IPS-20b (cell line): ENCODE measurements around the gene SSBP3.
"Not testable (repeated sequence)": the region's sequence is repeated elsewhere in the genome, so short reads cannot be mapped to it uniquely, and the experiment has no call there.

ENCODE experiments used
- H3K27ac ChIP-seq: one replicate; pipeline ENCODE4 v1.5.1; 2013; ENCODE audit warnings: low read length
- H3K27me3 ChIP-seq: 2 replicates; pipeline ENCODE4 v1.6.1; 2013; ENCODE audit warnings: mild to moderate bottlenecking, low read length, inconsistent platforms; ENCODE audit not compliant: insufficient read depth
- H3K36me3 ChIP-seq: 2 replicates; pipeline ENCODE4 v1.6.1; 2013; ENCODE audit warnings: low read depth, mild to moderate bottlenecking, inconsistent platforms, low read length, moderate library complexity; ENCODE audit not compliant: insufficient read depth
- H3K4me1 ChIP-seq: 2 replicates; pipeline ENCODE4 v1.6.1; 2013; ENCODE audit warnings: mild to moderate bottlenecking, control low read depth, inconsistent platforms, low read length, moderate library complexity; ENCODE audit not compliant: insufficient read depth
- H3K4me3 ChIP-seq: 2 replicates; pipeline ENCODE4 v1.5.1; 2013; ENCODE audit warnings: mild to moderate bottlenecking, low read length, inconsistent platforms
- H3K9ac ChIP-seq: 2 replicates; pipeline ENCODE4 v1.6.1; 2013; ENCODE audit warnings: low read depth, mild to moderate bottlenecking, inconsistent platforms, low read length, moderate library complexity
- H3K9me3 ChIP-seq: 2 replicates; pipeline ENCODE4 v1.6.1; 2013; ENCODE audit warnings: mild to moderate bottlenecking, low read depth, low read length, inconsistent platforms; ENCODE audit not compliant: insufficient read depth

The SSBP3 gene

DNA sequence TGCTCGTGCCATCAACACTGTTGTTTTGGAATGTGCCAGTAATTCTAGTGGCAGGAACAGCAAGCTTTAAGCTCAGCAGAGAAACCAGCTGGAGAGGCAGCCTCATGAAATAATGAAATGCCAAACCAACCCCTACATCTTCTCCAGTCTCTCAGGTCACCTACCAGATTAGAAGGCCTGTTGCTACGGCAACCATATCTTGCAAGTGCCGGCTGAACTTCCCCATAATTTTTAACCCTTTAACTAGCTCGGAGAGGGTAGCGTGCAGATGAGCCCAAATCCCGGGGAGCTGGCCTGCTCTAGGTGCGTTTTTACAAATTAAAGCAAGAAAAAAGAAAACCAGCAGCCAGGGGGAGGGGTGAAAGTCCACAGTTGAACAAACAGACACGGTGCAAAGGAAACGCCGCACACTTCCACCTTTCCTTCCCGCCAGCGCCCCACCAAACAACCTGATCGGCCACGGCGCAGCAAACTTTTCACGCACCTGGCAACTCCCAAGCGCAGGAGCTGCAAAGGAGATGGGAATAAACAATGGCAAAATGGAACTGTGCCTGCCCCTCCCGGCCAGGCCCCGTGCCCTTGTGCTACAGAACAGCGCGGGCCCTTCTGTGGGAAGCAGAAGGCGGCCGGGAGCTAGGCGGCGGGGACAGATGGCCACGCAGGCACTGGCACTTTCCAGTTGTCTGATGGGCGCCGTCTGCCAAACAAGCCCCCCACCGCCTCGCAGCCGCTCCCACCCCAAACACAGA, 50.1 kb downstream of the SSBP3 start:
- Histone ChIP-seq H3K4me3 (no peak overlapping the region), H3K4me1 (peaks cover 54% of the 10 kb centered on the region), H3K9ac (no peak overlapping the region), H3K27ac (peak overlapping the region; percentile 22), H3K36me3 (peaks cover 22% of the 10 kb centered on the region), H3K27me3 (no peaks in the 10 kb centered on the region), H3K9me3 (no peaks in the 10 kb centered on the region)

- no peaks in the 10 kb centered on the region for H3K27me3 ChIP-seq
- peaks cover 22% of the 10 kb centered on the region for H3K36me3 ChIP-seq
Observed at GRCh38 chr1:54354899-54355298, 51.3 kb downstream of the SSBP3 start.

DNA sequence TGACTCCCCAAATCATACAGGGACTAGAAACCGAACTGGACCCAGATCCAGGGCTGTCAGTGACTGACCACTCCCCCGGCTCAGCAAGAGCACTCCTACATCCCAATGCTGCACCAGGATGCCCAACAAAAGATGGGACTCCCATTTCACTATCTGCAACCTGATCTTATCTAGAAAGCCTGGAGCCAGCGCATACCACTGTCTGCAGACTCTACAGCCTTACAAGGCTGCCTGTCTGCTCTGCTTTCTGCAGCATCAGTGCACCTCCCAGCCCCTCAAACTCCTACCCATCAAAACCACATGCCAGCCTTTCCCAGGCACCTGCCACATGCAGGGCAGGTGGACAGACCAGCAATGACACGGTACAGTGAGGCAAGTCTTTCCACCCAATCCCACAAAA, 52.2 kb downstream of the SSBP3 start:
- H3K36me3 ChIP-seq, result peaks cover 14% of the 10 kb centered on the region
- H3K27ac ChIP-seq, result no peak overlapping the region
- peaks cover 60% of the 10 kb centered on the region for H3K4me1 ChIP-seq
- no peak overlapping the region; the same call in 1 of the 2 replicates for H3K9ac ChIP-seq
- no peaks in the 10 kb centered on the region for H3K9me3 ChIP-seq
- no peaks in the 10 kb centered on the region for H3K27me3 ChIP-seq
- H3K4me3 ChIP-seq, result no peak overlapping the region

More at GRCh38 chr1:54354899-54355298, 51.3 kb downstream of the SSBP3 start:
- Histone ChIP-seq H3K4me1 (peaks cover 62% of the 10 kb centered on the region), H3K9me3 (no peaks in the 10 kb centered on the region), H3K27ac (no peak overlapping the region), H3K4me3 (no peak overlapping the region), H3K9ac (no peak overlapping the region)

DNA sequence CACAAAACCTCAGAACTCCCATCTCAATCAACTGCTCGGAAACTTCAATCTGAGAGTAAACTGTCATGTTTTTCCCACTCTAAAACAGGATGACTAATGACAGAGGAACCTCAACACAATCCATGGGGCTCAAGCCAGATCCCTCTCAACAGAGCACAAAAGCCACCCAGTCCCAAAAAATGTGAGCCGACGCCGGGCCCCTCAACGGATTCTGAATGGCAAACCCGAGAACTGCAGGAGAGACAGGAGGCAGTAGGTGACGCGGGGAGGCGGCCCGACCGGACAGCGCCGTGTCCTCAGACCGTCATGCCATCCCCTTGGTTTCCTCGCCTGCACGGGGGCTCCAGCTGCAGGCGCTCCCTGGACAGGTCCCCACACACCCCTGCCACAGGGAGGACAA, 53.4 kb downstream of the SSBP3 start:
- Histone ChIP-seq H3K36me3 (peaks cover 2% of the 10 kb centered on the region), H3K4me1 (peaks cover 60% of the 10 kb centered on the region), H3K27ac (peak overlapping the region; percentile 19)

GRCh38 chr1:54350360-54350759, 55.8 kb downstream of the SSBP3 start:
- no peaks in the 10 kb centered on the region for H3K9me3 ChIP-seq
- no peak overlapping the region for H3K27ac ChIP-seq
- H3K4me3 ChIP-seq, result 0 out of 2 replicates have a peak overlapping the region, but pooled peaks have one; percentile 7
- H3K4me1 ChIP-seq, result peaks cover 50% of the 10 kb centered on the region
- H3K9ac ChIP-seq, result no peak overlapping the region
- no peaks in the 10 kb centered on the region; the same call in 1 of the 2 replicates for H3K36me3 ChIP-seq
- H3K27me3 ChIP-seq, result no peaks in the 10 kb centered on the region

More for the DNA sequence above, 53.4 kb downstream of the SSBP3 start:
- H3K4me3 ChIP-seq, result no peak overlapping the region
- no peaks in the 10 kb centered on the region for H3K27me3 ChIP-seq
- no peaks in the 10 kb centered on the region for H3K9me3 ChIP-seq
- no peak overlapping the region for H3K9ac ChIP-seq

GRCh38 chr1:54348700-54349021, 57.5 kb downstream of the SSBP3 start:
- Histone ChIP-seq H3K4me3 (no peak overlapping the region), H3K27ac (no peak overlapping the region), H3K9me3 (no peaks in the 10 kb centered on the region), H3K27me3 (no peaks in the 10 kb centered on the region), H3K4me1 (peaks cover 42% of the 10 kb centered on the region), H3K9ac (no peak overlapping the region), H3K36me3 (peaks cover 12% of the 10 kb centered on the region)

- no peaks in the 10 kb centered on the region for H3K9me3 ChIP-seq
Observed at GRCh38 chr1:54347955-54348699, 58.1 kb downstream of the SSBP3 start.

DNA sequence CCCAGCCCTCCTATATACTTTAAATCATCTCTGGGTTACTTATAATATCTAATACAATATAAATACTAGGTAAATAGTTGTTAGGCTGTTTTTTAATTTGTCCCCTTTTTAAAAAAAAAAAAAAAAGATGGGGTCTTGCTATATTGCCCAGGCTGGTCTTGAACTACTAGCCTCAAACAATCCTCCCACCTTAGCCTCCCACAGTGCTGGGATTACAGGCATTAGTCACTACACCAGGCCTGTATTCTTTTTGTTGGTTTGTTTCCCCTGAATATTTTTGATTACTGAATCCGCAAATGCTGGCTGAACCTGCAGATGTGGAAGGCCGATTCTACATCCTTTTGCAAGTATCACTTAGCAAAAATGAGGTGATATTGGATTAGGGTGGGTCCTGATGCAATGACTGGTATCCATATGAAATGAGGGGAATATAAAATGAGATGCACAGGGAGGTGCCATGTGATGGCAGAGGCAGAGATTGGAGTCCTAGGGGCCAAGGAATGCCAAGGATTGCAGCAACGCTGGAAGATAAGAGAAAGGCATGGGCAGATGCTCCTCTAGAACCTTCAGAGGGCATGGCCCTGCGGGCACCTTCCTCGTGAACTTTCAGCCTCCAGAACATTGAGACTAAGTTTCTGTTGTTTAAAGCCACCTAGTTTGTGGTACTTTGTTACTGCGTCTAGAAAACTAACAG, 58.8 kb downstream of the SSBP3 start:
- Histone ChIP-seq H3K4me3 (no peak overlapping the region), H3K36me3 (peaks cover 16% of the 10 kb centered on the region)

More at GRCh38 chr1:54347955-54348699, 58.1 kb downstream of the SSBP3 start:
- Histone ChIP-seq H3K9ac (no peak overlapping the region), H3K27ac (no peak overlapping the region), H3K4me3 (no peak overlapping the region), H3K36me3 (peaks cover 15% of the 10 kb centered on the region), H3K27me3 (no peaks in the 10 kb centered on the region), H3K4me1 (peaks cover 38% of the 10 kb centered on the region)

GRCh38 chr1:54345548-54345947, 60.6 kb downstream of the SSBP3 start:
- not testable (repeated sequence) for H3K9me3 ChIP-seq, H3K27me3 ChIP-seq, H3K27ac ChIP-seq, H3K4me3 ChIP-seq, H3K9ac ChIP-seq
- peaks cover 22% of the 10 kb centered on the region for H3K36me3 ChIP-seq
- H3K4me1 ChIP-seq, result peaks cover 44% of the 10 kb centered on the region

More for the DNA sequence above, 58.8 kb downstream of the SSBP3 start:
- peaks cover 39% of the 10 kb centered on the region for H3K4me1 ChIP-seq
- no peak overlapping the region for H3K9ac ChIP-seq
- no peaks in the 10 kb centered on the region for H3K9me3 ChIP-seq
- H3K27me3 ChIP-seq, result no peaks in the 10 kb centered on the region
- H3K27ac ChIP-seq, result no peak overlapping the region

GRCh38 chr1:54345116-54345515, 61.1 kb downstream of the SSBP3 start:
- no peaks in the 10 kb centered on the region for H3K9me3 ChIP-seq
- peaks cover 39% of the 10 kb centered on the region for H3K4me1 ChIP-seq
- no peak overlapping the region for H3K27ac ChIP-seq

GRCh38 chr1:54342742-54343687, 63.2 kb downstream of the SSBP3 start:
- H3K4me3 ChIP-seq, result peak overlapping the region; percentile 28; the same call in 1 of the 2 replicates
- H3K9me3 ChIP-seq, result no peaks in the 10 kb centered on the region
- H3K27me3 ChIP-seq, result no peaks in the 10 kb centered on the region
- peak overlapping the region; percentile 9 for H3K27ac ChIP-seq
- peaks cover 32% of the 10 kb centered on the region; the same call in 1 of the 2 replicates for H3K4me1 ChIP-seq
- H3K36me3 ChIP-seq, result peaks cover 23% of the 10 kb centered on the region
- peak overlapping the region; percentile 53; the same call in 1 of the 2 replicates for H3K9ac ChIP-seq

More at GRCh38 chr1:54345116-54345515, 61.1 kb downstream of the SSBP3 start:
- H3K36me3 ChIP-seq, result peaks cover 23% of the 10 kb centered on the region
- H3K4me3 ChIP-seq, result no peak overlapping the region
- H3K27me3 ChIP-seq, result no peaks in the 10 kb centered on the region
- no peak overlapping the region for H3K9ac ChIP-seq
